NOMO-1 treated with DMSO at 0.1 percent for 48 hours (cell line): Measurements from ENCODE around the gene PRELID2.
"Not testable (repeated sequence)": the region's sequence is repeated elsewhere in the genome, so short reads cannot be mapped to it uniquely, and the experiment has no call there.

Experiments used
- DNase-seq: peaks from one replicate; lab custom pipeline; 2025; ENCODE audit not compliant: unreplicated experiment; lab: John Stamatoyannopoulos, UW

The PRELID2 gene

DNA sequence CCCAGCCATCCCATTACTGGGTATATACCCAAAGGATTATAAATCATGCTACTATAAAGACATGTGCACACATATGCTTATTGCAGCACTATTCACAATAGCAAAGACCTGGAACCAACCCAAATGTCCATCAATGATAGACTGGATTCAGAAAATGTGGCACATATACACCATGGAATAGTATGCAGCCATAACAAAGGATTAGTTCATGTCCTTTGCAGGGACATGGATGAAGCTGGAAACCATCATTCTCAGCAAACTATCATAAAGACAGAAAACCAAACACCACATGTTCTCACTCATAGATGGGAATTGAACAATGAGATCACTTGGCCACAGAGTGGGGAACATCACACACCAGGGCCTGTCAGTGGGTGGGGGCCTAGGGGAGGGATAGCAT lies 36.6 kb downstream of the PRELID2 start:
- DNase-seq, result not testable (repeated sequence)

DNA sequence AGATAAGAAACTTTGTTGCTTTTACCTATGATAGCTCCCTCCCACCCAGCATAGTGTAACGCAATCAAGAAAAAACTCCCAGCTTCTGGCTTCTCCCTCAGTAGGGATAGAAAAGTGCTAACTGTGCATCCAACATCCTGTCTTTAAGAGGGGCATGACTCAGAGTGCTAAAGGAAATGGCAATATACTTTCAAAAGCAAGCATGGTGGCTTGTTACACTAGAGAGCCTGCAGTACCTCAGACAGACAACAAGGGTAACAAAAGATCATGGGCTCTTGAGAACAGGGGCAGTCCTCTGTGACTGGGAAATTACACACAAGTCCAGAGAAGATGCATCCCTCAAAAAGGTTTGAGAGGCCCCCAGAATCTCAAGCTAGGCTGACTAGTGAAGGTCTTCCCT lies 37.8 kb downstream of the PRELID2 start:
- no peak for DNase-seq

DNA sequence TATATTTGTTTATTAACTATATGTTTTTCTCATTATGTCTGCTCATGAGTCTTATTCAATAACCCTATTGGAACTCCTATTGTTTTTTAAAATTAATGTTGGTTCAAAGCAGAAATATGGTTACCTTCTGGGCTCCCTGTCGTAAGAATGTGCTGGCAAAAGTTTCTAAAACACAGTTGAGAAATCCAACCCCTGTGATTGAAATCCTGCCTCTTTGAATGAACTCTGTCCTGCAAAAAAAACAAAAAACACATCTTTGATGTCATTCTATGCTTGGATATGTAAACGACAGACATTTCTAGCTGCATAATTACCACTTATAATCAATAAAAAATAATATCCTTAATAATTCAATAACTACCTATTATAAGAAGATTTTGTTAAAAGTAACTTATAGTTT lies 38.8 kb downstream of the PRELID2 start:
- no peak for DNase-seq

GRCh38 chr5:145793574-145793973 lies 41.6 kb downstream of the PRELID2 start:
- no peak for DNase-seq

DNA sequence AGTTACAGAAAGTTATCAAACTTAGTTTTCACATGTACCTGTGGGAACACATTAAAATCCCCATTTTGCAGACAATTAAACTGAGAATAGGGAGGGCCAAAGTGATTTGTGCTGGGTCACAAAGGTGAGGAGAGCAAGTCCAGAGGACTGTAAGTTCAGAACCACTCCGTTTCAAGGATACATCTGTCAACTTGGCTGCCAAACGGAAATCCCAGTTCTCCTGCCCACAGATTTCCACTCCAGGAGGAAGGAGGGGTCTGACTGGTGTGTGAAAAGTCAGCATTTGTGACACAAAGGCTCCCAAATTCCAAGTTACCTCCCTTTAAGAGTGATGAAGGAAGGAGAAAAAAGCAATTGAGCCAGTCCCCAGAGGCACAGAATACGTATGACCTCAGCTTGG lies 42.3 kb downstream of the PRELID2 start:
- no peak for DNase-seq

- DNase-seq, result no peak
These were observed 43.3 kb downstream of the PRELID2 start for GRCh38 chr5:145791866-145792265.

GRCh38 chr5:145787996-145788395 lies 47.1 kb downstream of the PRELID2 start:
- no peak for DNase-seq

GRCh38 chr5:145787507-145787906 lies 47.6 kb downstream of the PRELID2 start:
- no peak for DNase-seq

DNA sequence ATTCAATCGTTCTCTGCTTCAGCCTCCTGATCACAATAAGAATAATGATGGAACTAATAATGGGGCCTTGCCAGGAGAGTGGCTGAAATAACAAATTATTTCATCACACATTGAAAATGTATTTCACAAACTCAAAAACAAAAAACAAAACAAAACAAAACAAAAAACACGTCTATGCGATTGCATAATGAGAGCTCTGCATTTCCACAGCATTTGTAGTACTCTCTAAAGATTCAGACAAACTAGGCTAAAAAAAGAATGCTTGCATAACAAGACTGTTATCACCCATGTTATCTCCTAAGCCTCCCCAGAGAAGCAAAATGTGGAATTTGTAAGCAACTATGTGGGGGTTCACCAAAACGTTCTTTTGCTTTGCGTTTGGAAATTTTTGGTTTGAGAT lies 48.1 kb downstream of the PRELID2 start:
- DNase-seq, result peak; percentile 52

DNA sequence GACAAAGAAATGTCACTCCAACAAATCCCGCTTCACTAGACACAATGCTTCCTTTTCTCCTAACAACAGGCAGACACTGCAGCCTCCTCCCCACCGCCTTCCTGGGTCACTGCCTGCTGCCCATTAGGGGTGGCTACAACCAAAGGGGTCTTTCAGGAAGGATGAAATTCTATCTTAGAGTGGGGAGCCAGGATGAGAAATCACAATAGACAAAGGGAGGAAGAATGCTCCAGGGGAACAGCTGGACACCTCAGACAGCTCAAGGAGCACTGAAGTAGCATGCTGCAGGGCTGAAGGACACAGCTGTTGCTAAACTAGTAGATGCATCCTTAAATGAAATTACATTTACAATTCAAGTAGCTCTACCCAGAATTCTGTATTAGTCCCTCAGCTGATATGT lies 54.2 kb downstream of the PRELID2 start:
- DNase-seq, result no peak

DNA sequence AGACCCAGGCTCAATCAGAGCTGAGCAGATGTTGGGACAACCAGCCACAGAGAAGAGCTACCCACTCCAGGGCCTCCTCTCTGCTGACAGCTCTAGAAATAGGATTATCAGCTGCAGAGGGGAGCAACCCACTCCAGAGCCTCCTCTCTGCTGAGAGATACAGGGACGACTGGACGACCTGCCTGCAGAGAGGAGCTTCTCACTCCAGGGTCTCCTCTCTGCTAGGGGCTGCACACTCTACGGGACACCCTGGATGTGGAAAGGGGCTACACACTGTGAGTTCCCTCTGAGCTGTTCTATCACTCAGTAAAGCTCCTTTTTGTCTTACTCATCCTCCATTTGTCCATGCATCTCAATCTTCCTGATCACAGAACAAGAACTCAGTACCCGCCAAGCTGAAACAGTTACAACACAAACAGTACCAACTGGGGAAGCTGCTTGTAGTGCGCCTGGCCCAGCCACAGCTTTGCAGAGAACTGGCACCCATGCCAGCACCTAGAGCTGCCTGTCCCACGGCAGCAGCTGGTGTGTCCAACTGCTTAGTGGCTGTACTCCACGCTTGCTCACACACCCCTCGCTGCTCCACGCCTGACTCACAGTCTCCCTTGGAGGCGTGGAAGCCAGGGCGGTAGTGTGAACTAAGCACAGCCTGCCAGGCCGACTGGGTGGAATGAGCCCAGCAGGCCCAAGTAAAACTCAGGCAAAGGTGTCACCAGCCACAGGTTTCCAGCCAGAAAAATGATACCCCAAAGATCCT lies 56.8 kb downstream of the PRELID2 start:
- DNase-seq, result no peak

DNA sequence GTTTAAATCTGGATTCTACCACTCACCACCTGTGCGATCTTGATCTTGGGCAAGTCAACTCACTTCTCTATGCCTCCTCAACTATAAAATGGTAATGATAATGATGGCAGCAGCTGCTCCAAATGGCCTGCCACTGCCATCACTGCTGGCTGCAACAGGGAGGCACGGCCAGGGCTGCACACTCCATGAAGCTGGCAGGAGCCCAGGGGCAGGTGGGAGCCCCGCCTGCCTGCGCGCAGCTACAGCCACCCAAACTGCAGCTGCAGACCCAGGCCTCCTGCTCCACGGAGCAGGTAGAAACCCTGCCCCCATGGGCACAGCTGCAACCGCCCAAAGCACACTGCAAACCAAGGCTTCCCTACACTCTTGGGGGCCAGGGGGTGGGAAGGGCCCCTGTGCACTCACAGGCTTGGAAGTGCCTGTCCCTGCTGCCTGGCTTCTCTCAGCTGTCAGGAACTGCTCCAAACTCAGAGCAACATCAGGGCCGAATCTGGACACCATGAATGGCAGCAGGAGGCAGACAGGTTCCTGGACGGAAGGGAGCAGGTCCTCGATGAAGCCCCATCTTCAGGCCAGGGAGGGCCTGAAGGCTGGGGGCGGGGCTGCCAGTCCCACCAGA lies 57.6 kb downstream of the PRELID2 start:
- DNase-seq, result no peak

DNA sequence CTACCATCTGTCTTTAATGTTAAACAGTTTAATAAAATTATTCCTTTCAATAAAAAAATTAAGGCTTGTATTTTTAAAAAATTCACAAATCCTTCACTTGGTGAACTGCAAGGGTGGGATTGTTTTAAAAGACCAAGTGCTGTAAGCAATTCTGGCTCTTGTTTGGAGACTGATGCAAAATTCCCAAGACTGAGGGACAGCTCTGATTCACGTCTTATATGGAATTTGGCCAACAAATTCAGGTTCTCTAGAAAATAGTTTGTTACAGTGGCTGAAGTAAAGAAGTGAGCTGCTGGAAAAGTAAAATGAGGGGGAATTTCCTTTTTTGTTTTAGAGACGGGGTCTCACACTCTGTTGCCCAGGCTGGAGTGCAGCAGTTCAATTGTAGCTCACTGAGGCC lies 58.3 kb downstream of the PRELID2 start:
- DNase-seq, result no peak

DNA sequence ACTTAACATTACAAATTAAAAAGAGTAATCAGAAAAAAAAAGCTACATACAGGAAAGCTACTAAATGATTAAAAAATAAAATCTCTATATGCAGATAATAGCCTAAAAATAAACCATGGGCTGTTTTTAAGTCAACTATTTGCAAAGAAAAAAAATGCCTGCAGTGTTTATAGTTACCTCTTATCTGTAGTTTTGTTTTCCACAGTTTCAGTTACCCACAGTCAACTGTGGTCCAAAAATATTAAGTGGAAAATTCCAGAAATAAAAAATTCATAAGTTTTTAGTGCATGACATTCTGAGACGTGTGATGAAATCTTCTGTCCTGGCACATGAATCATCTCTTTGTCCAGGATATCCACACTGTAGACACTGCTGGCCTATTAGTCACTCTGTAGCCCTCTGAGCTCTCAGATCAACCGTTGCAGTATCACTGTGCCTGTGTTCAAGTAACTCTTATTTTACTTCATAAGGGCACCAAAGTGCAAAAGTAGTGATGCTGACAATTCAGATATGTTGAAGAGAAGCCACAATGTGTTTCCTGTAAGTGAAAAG lies 59.2 kb downstream of the PRELID2 start:
- DNase-seq, result peak; percentile 30

DNA sequence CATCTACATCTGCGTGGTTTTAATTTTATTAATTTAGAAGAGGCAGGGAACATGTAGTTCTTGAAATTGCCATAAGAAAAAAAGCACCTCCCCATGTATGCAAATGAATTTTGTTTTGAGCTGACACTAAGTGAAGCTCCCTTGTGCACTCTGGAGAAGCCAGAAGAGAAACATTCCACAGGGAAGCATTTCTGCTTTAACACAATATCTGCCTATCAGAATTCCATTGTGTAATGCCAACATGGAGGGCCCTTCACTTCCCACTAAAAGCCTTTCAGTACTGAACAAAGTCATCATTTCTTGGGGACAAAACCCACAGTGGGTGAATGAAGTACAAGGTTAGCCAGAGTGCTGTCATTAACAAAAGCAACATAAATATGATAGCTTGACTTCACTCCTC lies 59.7 kb downstream of the PRELID2 start:
- DNase-seq, result no peak

DNA sequence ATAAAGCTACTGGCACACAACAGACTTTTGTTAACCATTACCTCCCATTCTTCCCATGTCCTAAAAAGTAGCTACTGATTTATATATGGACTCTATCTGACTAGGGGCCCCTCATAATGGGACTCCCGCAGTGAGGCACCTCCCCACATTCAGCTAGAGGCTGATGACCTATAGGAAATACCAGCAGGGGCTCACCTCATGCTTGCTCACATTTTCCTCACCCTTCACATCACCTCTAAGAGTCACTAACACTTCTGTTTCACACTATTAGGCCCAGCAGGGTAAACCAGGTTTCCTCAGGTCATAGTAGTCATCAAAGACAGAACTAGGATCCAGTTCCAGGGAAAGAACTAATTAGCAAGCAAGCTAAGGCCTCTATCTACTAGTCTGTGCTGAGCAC lies 60.7 kb downstream of the PRELID2 start:
- DNase-seq, result no peak

- no peak for DNase-seq
These were observed 62.7 kb downstream of the PRELID2 start for GRCh38 chr5:145772466-145772865.

- no peak for DNase-seq
These were observed 66.3 kb downstream of the PRELID2 start for GRCh38 chr5:145768863-145769262.

DNA sequence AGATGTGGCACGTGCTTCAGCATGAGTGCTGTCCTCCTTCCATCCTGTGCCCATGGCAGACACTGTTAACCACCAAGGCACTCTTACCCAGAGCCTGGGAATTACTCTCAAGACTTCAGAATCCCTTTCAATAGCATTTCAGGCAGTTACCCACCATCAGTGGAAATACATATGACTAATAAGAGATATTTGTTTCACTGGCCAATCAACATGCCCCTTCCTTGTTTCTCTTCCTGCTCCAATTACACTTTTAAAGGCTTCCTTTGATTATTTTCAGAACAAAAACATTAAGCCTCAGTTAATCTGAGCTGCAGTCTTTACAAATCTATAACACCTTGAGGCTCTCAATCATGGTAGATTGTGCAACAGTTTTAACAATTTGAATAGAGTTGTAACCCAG lies 70.8 kb downstream of the PRELID2 start:
- DNase-seq, result no peak

- DNase-seq, result no peak
These were observed 72.3 kb downstream of the PRELID2 start for GRCh38 chr5:145762833-145763232.

- DNase-seq, result no peak
These were observed 73.9 kb downstream of the PRELID2 start for GRCh38 chr5:145761254-145761653.

DNA sequence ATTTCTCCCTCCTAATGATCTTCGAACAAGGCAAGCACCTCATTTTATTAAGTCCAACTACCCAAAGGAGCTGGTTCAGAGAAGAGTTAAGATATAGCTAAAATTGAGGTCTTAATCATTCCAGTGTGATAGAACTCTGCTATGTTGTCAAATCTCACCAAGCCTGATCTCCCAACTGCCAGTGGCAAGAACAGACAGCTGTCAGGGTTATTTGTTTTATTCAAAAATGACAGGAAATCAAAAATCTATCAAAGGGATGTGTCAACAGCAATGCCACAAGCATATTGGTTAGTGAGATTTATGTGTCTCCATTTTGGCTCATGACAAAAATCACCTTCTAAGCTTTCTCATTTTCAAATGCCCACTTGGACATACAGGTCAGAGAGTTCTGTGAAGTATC lies 74.5 kb downstream of the PRELID2 start:
- DNase-seq, result no peak

DNA sequence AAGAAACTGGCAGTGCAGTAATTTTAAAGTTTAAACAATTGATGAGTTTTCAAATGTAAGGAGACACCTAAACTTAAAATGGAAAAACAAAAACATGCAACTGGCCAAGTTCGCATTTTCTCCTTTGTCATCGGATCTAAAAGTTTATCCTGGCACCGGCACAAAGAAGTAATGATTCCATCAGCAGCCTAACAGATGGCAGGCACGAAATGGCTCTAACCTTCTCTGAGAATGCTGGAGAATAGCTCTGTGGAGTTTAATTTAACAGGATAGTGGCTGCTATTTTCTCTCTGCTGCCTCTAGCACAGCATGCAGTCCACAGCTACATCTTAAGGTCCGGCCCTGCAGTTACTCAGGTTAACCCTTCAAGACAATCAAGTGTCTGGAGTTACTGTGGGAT lies 82.2 kb downstream of the PRELID2 start:
- no peak for DNase-seq
